ENCODE measurements around the gene ARAF.
A peak's percentile ranks its signal among the peaks of the same experiment; 100 is the strongest.
"Not testable (repeated sequence)": the region's sequence is repeated elsewhere in the genome, so short reads cannot be mapped to it uniquely, and the experiment has no call there.

Gene ARAF

DNA sequence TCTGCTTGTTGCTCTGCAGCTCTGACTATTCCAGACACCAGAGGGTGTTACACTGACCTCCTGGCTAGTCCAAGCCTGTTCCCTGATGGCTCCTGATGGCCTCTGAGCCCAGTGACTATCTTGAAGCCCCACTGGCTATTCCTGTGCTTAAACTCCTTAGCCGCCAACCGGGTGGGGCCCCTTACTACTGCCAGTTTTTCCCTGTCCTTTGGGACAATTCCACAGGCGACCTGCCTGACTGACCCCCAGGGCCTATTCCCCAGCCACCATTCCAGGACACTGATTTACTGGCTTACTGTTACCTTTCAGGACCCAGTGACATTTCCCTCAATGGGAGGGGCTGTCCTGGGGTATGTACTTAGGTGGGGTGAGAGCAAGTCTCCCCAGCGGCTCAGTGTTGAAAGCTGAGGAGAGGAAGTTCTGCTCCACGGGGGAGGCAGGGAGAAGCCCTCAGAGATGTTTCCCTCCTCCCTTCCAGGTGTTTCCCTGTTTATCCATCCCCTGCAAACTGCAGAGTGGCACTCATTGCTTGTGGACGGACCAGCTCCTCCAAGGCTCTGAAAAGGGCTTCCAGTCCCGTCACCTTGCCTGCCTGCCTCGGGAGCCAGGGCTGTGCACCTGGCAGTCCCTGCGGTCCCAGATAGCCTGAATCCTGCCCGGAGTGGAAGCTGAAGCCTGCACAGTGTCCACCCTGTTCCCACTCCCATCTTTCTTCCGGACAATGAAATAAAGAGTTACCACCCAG is 25.2 kb downstream of the ARAF start:
- DNase-seq (ENCODE audit: low read depth), result no peak

DNA sequence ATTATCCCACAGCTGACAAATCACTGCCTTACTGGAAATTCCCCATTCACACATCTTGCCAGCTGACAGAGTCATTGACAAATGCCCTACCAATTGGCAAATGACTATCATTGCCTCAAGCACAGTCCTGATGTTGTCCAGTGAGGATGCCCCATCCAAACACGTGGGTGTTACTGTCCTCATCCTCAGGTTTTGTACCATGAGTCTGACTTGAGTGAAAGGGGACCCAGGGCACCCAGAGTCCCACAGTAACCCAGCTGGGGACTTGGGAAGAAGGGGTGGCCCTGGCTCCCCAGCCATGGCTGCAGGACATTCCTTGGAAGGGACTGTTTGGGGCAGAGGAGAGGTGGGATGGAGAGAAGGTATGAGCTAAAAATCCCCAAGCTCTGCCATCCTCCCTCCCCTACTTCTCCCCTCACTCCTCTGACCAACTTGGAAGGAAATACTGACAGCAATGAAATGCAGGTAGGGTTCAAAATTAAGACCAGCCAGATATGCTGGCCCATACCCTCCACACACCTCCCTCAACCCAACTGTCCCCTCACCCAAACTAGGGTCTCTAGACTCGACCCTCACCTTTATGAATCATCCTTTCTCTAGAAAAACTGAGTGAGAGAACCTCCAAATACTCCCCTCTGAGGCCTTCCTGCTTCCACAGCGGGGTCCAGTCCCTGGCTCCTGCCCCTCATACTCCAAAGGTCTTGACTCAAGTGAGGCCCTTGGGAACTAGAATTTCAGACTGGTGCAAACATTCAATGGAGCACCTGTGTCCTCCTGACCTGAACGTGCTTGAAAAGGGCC is 26.3 kb downstream of the ARAF start:
- DNase-seq (ENCODE audit: low read depth), result no peak

- no peak for DNase-seq (ENCODE audit: low read depth)
Observed at GRCh38 chrX:47587906-47588735, 27.1 kb downstream of the ARAF start.

GRCh38 chrX:47590984-47591383 is 30.0 kb downstream of the ARAF start:
- DNase-seq (ENCODE audit: low read depth), result no peak

GRCh38 chrX:47593522-47593921 is 32.5 kb downstream of the ARAF start:
- DNase-seq (ENCODE audit: low read depth), result no peak

DNA sequence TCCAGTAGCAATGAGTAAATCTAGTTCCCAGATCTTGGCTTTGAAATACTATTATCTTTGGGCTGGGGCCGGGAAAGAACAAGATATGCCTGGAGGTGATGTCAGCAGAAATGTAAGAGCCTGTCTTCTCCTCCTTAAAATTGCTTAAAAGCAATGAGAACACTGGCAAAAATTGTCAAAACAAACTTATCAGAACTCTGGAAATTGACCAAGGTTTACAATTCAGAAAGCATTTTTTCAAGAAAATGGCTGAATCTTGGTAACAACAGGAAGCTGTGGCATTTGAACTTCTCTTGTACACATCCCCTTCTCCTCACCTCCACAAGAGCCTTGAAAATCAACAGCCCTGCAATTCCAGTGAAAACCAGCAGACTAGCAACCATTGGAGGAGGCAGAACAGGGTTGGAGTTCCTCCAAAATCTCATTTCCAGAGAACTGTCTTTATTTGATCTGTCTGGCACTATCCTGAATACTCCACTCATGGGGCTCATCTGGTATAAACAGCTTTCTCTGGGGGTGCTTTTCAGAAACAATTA is 34.8 kb downstream of the ARAF start:
- DNase-seq (ENCODE audit: low read depth), result peak; percentile 81

- peak; percentile 47 for DNase-seq (ENCODE audit: low read depth)
Observed at GRCh38 chrX:47596256-47596655, 35.3 kb downstream of the ARAF start.

- no peak for DNase-seq (ENCODE audit: low read depth)
Observed at GRCh38 chrX:47597222-47597621, 36.2 kb downstream of the ARAF start.

DNA sequence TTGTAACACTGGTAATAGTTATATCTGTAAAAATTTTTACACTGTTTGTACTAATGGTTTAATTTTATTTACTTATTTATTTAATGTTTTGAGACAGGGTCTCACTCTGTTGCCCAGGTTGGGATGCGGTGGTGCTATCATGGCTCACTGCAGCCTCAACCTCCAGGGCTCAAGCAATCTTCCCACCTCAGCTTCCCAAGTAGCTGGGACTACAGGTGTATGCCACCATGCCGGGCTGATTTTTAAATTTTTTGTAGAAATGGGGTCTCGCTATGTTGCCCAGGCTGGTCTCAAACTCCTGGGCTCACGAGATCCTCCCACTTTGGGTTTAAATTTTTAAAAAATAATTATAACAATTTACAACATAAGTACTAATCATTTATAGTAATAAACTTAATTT is 42.1 kb downstream of the ARAF start:
- DNase-seq (ENCODE audit: low read depth), result not testable (repeated sequence)

DNA sequence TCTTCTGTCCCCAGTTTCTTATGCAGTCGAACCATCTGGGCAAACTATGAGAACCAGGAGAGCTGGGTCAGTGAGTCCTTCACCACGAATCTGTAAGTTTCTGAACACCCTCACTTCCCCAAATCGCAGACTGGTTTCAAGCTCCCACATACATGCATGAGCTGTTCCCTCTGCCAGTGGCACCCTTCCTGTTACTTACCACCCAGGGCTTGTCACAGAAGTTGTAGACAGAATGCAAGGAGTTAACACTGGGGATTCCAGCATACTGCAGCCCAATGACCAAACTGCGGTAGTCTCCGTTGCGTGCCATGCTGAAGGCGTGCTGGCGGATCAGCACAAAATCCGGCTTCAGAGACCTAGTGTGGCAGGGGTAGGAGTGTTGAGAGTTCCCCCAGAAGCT is 44.0 kb downstream of the ARAF start:
- no peak for DNase-seq (ENCODE audit: low read depth)

GRCh38 chrX:47607091-47607490 is 46.1 kb downstream of the ARAF start:
- peak; percentile 9 for DNase-seq (ENCODE audit: low read depth)

DNA sequence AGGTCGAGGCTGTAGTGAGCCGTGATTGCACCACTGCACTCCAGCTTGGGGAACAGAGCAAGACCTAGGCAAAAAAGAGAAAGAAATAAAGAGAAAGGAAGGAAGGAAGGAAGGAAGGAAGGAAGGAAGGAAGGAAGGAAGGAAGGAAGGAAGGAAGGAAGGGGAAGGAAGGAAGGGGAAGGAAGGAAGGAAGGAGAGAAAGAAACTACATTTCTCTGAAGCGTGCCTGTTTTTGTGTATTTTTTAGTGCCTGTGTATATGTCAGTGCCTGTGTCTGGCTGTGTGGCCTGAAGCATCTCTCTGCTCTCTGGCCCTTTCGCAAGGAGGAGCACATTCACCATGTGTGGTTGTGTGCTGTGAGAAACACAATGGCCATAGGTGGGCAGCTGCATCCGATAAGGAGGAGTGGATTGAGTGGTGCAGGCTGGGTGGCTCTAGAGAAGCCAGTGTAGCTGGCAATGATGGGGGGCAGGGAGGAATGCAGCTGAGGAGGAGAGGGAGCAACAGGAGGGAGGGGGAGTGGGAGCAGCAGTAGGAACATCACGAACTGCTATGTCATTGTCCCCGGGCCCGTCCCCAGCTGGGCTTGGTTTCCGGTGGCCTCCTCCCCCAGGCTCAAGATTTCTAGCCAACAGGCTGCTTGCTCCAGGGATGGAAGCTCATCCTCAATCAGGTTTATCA is 47.3 kb downstream of the ARAF start:
- DNase-seq (ENCODE audit: low read depth), result no peak

- DNase-seq (ENCODE audit: low read depth), result no peak
Observed at GRCh38 chrX:47610511-47610910, 49.5 kb downstream of the ARAF start.

DNA sequence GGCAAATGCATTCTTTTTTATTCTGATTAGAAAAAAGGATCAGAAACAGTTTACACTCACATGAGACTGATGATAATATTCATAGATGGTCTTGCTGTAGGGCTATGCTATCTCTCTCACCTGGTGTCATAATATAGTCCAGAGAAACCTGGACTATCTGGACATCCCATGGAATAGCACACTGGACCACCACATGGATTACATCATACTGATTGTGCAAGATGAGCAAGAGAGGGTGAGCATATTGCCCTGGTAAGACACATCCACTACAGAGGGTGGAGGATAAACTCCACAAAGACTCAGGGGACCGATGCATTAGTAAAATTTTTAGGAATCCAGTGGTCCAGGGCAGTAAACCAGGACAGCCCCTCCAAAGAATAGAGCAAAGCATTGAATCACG is 50.5 kb downstream of the ARAF start:
- DNase-seq (ENCODE audit: low read depth), result no peak

- DNase-seq (ENCODE audit: low read depth), result no peak
Observed at GRCh38 chrX:47611926-47612325, 50.9 kb downstream of the ARAF start.

- no peak for DNase-seq (ENCODE audit: low read depth)
Observed at GRCh38 chrX:47612418-47612817, 51.4 kb downstream of the ARAF start.

DNA sequence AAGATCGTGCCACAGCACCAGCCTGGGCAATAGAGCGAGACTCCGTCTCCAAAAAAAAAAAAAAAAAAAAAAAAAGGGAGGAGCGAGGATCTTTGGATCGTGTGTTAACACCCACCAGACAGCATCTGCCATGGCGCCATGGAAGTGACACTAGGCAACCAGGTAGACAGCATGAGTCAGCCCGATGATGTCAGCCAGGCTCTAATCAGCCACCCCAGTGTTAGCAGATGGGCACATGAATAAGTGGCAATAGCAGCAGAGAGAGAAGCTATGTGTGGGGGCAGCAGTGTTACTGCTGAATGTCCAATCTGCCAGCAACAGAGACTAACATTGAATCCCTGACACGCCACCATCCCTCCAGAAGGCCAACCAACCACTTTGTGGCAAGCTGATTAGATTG is 52.1 kb downstream of the ARAF start:
- no peak for DNase-seq (ENCODE audit: low read depth)

- DNase-seq (ENCODE audit: low read depth), result no peak
Observed at GRCh38 chrX:47614618-47615017, 53.6 kb downstream of the ARAF start.

- DNase-seq (ENCODE audit: low read depth), result no peak
Observed at GRCh38 chrX:47618923-47619485, 58.0 kb downstream of the ARAF start.

GRCh38 chrX:47619486-47620302 is 58.7 kb downstream of the ARAF start, which contains the start of gene SYN1:
Gene SYN1 (minus strand): TSS chrX:47619857. CDS start chrX:47619728, 129 bp downstream.
- DNase-seq (ENCODE audit: low read depth), result peak; percentile 78
